Measurements from ENCODE around the gene LGALS7. TPM values are rescaled to one million over a fixed set of nuclear protein-coding genes. Genes with fewer than 3 reads are reported as not detected.

Gene LGALS7
- total RNA-seq, 2 experiments from 2014 or later = not detected

DNA sequence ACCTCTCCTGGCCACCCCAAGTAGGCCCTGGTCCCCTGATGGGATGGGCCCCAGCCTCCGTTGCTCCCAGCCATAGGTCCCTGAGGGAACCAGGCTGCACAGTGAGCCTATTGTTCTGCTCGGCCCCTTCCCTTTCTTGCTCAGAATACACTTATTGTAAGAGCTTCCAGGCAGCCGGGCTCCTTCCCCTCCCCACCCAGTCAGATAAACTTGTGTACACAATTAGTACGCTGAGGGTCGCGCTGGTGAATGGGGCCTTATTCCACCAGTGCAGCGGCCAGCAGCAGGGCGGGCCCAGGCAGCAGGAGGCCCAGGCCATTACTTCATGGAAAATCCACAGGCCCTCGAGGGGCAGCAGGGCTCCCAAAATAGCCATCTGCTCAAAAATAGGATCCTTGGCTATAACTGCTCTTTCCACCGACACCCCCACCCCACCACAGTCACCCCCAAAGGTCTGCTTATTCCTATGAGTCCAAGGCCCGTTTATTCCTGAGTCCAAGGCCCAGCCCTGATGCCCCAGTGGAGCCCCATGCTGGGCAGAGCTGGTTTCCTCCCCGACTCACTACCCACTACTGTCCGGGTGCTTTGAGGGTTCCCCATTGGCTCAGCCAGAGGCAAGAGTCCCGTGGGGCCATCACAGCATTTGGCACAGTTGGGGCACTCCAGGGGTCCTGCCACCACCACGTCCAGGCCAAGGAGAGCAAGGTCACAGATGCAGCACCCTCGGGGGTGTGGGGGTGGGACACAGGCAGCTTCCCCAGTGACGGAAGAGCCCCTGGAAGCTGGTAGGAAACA, 51.1 kb downstream of the LGALS7 start:
- Mint-ChIP-seq H3K27me3 (no peaks in the 10 kb centered on the region), H3K4me3 (no peak overlapping the region), H3K9me3 (ENCODE audit: low read depth) (no peaks in the 10 kb centered on the region), H3K27ac (no peak overlapping the region), H3K36me3 (peaks cover 15% of the 10 kb centered on the region), H3K4me1 (peaks cover 5% of the 10 kb centered on the region)
- DNase-seq = no peak
- no peak for ATAC-seq
- CTCF ChIA-PET = interaction anchor here (2.8 kb wide), 1 partner anchor 11 kb away, joined by 8 read pairs; no protein-coding TSS in a partner anchor

DNA sequence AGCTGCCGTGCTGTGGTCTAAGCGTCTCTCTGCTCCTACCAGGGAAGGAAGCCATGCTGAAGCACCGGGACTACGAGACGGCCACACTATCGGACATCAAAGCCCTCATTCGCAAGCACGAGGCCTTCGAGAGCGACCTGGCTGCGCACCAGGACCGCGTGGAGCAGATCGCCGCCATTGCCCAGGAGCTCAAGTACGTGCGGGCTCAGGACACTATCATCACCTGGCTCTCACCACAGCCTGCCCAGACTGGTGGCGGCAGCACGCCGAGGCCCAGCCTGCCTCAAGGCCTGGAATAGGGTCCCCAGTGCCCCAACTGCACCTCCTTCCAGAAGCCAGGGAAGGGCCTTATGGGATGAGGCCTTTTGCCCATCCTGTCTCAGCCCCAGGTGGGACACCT, 51.8 kb downstream of the LGALS7 start:
- Mint-ChIP-seq H3K4me1 (peaks cover 2% of the 10 kb centered on the region), H3K27me3 (no peaks in the 10 kb centered on the region), H3K27ac (no peak overlapping the region), H3K9me3 (ENCODE audit: low read depth) (no peaks in the 10 kb centered on the region), H3K36me3 (peaks cover 14% of the 10 kb centered on the region), H3K4me3 (no peak overlapping the region)
- DNase-seq (no peak), ATAC-seq (no peak)
- CTCF ChIA-PET = interaction anchor here (0.6 to 2.8 kb wide), 3 partner anchors 10 to 28 kb away, joined by 3 to 8 read pairs (median 3); no protein-coding TSS in a partner anchor

Other genes with a start within 250 kb of the LGALS7 start
- gene MAP4K1, start 155.6 kb downstream of the LGALS7 start, total RNA-seq = 100 to 1,000 TPM; 337 to 497 TPM
- gene EIF3K, start 154.3 kb downstream of the LGALS7 start, total RNA-seq = 100 to 1,000 TPM; 281 to 308 TPM
- gene ACTN4, start 125.9 kb downstream of the LGALS7 start, total RNA-seq = 100 to 1,000 TPM; 413 to 433 TPM
- gene CAPN12, start 29.0 kb downstream of the LGALS7 start, total RNA-seq = 10 to 100 TPM in 1 of 2 experiments, 1 to 10 TPM in 1; 8.4 to 17.5 TPM
- gene LGALS7B, start 15.7 kb upstream of the LGALS7 start, total RNA-seq = not detected
- gene LGALS4, start 39.4 kb upstream of the LGALS7 start, total RNA-seq = 1 to 10 TPM; 1.4 to 2.4 TPM
- 100 to 1,000 TPM; 207 to 214 TPM for gene ECH1, start 58.3 kb upstream of the LGALS7 start, total RNA-seq
- 100 to 1,000 TPM; 479 to 611 TPM for gene HNRNPL, start 76.5 kb upstream of the LGALS7 start, total RNA-seq
- gene RINL, start 104.8 kb upstream of the LGALS7 start, total RNA-seq = 10 to 100 TPM; 80.1 to 81.0 TPM
- 10 to 100 TPM; 47.1 to 47.8 TPM for gene SIRT2, start 126.1 kb upstream of the LGALS7 start, total RNA-seq
- 10 to 100 TPM; 44.7 to 65.7 TPM for gene NFKBIB, start 126.5 kb upstream of the LGALS7 start, total RNA-seq
- under 1 TPM; 0.49 to 0.85 TPM for gene CCER2, start 138.7 kb upstream of the LGALS7 start, total RNA-seq
- 10 to 100 TPM; 45.7 to 46.4 TPM for gene SARS2, start 157.2 kb upstream of the LGALS7 start, total RNA-seq
- gene MRPS12, start 157.4 kb upstream of the LGALS7 start, total RNA-seq = 10 to 100 TPM; 62.0 to 73.7 TPM
- under 1 TPM in 1 of 2 experiments, not detected in 1; 0.12 TPM for gene FBXO17, start 202.2 kb upstream of the LGALS7 start, total RNA-seq